Effector memory CD8-positive, alpha-beta T cell (primary cell): Measurements from ENCODE around the gene KCNT1.

Source experiments
- ATAC-seq: fragments of 150-1000 bp; cut with Tn5 transposase; replicated peaks from 2 replicates; pipeline ENCODE4 v1.10.0; 2021; ENCODE audit warnings: mild to moderate bottlenecking, moderate library complexity
- DNase-seq, 3 experiments: peaks; one replicate each; pipeline ENCODE4 v3.0.0; 2021
- H3K27ac Mint-ChIP-seq, 2 donors: one replicate each; pipeline ENCODE4 v1.8.0; 2022; ENCODE audit warnings: mild to moderate bottlenecking in 2 of 2, mixed read lengths in 2 of 2, moderate library complexity in 2 of 2
- H3K27me3 Mint-ChIP-seq, 2 donors: one replicate each; pipeline ENCODE4 v1.8.0; 2022; ENCODE audit warnings: mixed read lengths in 2 of 2
- H3K36me3 Mint-ChIP-seq: one replicate; pipeline ENCODE4 v1.8.0; 2022; ENCODE audit warnings: mild to moderate bottlenecking, moderate library complexity, mixed read lengths; ENCODE audit not compliant: insufficient read depth
- H3K4me1 Mint-ChIP-seq, 2 donors: one replicate each; pipeline ENCODE4 v1.8.0; 2022; ENCODE audit warnings: low read depth in 2 of 2, mixed read lengths in 2 of 2
- H3K4me3 Mint-ChIP-seq, 2 donors: one replicate each; pipeline ENCODE4 v1.8.0; 2022; ENCODE audit warnings: mild to moderate bottlenecking in 2 of 2, mixed read lengths in 2 of 2, moderate library complexity in 2 of 2
- H3K9me3 Mint-ChIP-seq, 2 donors: one replicate each; pipeline ENCODE4 v1.8.0; 2022; ENCODE audit warnings: mixed read lengths in 2 of 2

Gene KCNT1

GRCh38 chr9:135813671-135814290, 111.8 kb downstream of the KCNT1 start:
- H3K4me3 Mint-ChIP-seq = no peak overlapping the region
- DNase-seq (no peak), ATAC-seq (no peak)
- no peaks in the 10 kb centered on the region for H3K27me3 Mint-ChIP-seq
- H3K27ac Mint-ChIP-seq = no peak overlapping the region
- H3K9me3 Mint-ChIP-seq = no peaks in the 10 kb centered on the region
- peaks cover 58% of the 10 kb centered on the region for H3K36me3 Mint-ChIP-seq
- peaks cover 0 to 10% of the 10 kb centered on the region in 2 donors for H3K4me1 Mint-ChIP-seq

DNA sequence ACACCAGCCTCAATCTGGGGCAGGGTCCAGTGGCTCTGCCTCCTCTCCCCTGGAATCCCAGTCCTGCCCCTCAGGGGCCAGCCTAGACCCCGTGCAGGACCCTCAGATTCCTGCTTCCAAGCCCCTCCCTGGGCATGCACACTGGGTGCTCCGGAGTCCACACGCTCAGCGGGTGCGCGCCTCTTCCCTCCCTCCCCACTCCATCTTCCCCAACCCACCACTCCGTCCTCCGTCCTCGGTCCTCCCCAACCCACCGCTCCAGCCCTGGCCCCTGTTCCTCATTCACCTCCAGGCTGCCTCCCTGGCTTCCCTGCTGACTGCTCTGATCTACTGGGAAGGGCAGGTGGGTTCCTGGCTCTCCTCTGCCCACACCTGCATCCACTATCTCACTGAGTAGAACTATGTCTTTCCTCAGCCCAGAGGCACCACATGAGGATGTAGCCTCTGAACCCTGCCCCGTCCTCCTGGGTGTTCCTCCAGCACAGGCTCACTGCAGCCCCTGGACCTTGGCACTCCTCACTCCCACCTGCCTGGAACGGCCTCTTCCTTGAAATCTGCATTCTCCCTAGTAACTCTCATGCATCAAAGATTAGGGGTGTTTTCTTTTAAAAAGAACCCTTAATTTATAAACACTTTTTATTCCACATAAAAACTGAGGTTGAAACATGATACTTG, 112.6 kb downstream of the KCNT1 start:
- DNase-seq (no peak), ATAC-seq (no peak)
- Mint-ChIP-seq H3K9me3 (no peaks in the 10 kb centered on the region), H3K36me3 (peaks cover 62% of the 10 kb centered on the region), H3K4me3 (no peak overlapping the region), H3K4me1 (peaks cover 0 to 10% of the 10 kb centered on the region in 2 donors), H3K27ac (no peak overlapping the region), H3K27me3 (no peaks in the 10 kb centered on the region)

DNA sequence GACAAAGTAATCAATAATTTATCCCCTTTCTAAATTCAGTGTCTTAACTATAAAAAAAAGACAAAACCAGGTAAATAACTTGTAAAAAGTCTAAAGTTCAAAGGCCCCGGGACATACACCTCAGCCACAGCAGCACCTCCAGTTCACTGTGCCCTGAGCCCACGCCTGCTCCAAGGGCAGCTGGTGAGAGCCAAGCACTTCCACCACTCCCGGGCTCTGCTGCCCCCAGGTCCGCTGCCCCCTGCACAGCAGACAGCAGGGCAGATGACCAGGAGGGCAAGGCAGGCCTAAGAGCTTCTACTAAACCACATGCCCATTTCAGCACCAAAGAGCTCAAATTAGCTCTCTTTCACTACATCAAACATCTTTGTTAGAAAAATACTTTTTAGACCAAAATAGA, 113.4 kb downstream of the KCNT1 start:
- Mint-ChIP-seq H3K4me1 (peaks cover 0 to 10% of the 10 kb centered on the region in 2 donors), H3K27ac (peak overlapping the region in 1 of 2 donors; percentile 83), H3K36me3 (peaks cover 61% of the 10 kb centered on the region), H3K9me3 (no peaks in the 10 kb centered on the region), H3K27me3 (no peaks in the 10 kb centered on the region), H3K4me3 (no peak overlapping the region)
- no peak for ATAC-seq
- no peak for DNase-seq

DNA sequence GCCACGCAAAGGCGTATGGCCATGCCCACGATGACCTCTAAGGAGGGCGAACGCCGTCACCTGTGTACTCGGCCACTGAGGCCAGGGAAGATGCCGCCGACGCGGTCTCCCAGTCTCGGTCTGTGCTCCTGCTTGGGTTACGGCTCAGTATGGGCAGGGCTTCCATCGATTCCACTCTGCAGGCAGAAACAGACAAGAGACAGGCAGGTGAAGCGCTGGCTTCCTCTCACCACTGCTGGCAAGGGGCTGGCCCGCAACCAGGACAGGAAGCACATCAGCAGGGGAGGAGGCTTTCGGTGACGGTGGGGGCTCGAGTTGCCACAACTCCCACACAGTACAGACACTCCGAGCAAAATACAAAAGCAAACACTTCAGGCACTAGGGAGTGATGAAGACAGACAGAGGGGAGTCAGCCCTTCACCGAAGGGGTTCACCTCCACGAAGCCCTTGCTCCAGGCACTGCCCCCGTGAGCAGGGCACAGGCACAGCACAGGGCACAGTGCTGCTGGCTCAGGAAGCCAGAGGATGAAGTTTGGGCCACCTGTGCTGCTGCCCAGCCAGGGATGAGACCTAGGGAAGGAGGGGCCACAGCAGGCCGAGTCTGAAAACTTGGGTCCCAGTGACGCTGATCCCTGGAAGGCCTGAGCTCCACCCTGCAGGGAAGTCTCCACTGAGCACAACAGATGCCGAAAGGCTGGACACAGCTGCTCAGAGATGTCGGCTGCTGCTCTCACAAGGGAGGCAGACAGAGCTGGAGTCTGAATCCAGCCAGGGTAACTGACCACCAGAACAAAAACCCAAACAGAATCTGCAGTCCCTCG, 114.1 kb downstream of the KCNT1 start:
- H3K4me1 Mint-ChIP-seq = peaks cover 0 to 10% of the 10 kb centered on the region in 2 donors
- no peaks in the 10 kb centered on the region for H3K27me3 Mint-ChIP-seq
- no peak for DNase-seq

GRCh38 chr9:135816651-135816970, 114.6 kb downstream of the KCNT1 start:
- Mint-ChIP-seq H3K36me3 (peaks cover 62% of the 10 kb centered on the region), H3K27me3 (no peaks in the 10 kb centered on the region), H3K27ac (peak overlapping the region in 1 of 2 donors; percentile 83), H3K4me1 (peaks cover 0 to 10% of the 10 kb centered on the region in 2 donors), H3K9me3 (no peaks in the 10 kb centered on the region), H3K4me3 (no peak overlapping the region)
- DNase-seq (no peak), ATAC-seq (no peak)

More for the DNA sequence above, 114.1 kb downstream of the KCNT1 start:
- H3K36me3 Mint-ChIP-seq = peaks cover 62% of the 10 kb centered on the region
- H3K9me3 Mint-ChIP-seq = no peaks in the 10 kb centered on the region
- peak overlapping the region in 1 of 2 donors; percentile 83 for H3K27ac Mint-ChIP-seq
- peak; percentile 60 for ATAC-seq
- H3K4me3 Mint-ChIP-seq = no peak overlapping the region

GRCh38 chr9:135817951-135818717, 116.1 kb downstream of the KCNT1 start:
- no peak overlapping the region for H3K4me3 Mint-ChIP-seq
- H3K36me3 Mint-ChIP-seq = peaks cover 64% of the 10 kb centered on the region
- no peak overlapping the region for H3K27ac Mint-ChIP-seq
- ATAC-seq (no peak), DNase-seq (no peak)
- H3K4me1 Mint-ChIP-seq = peaks cover 6 to 10% of the 10 kb centered on the region in 2 donors
- H3K9me3 Mint-ChIP-seq = no peaks in the 10 kb centered on the region
- H3K27me3 Mint-ChIP-seq = no peaks in the 10 kb centered on the region

GRCh38 chr9:135818718-135819475, 116.9 kb downstream of the KCNT1 start:
- ATAC-seq (no peak), DNase-seq (no peak)
- Mint-ChIP-seq H3K27me3 (no peaks in the 10 kb centered on the region), H3K27ac (no peak overlapping the region), H3K36me3 (peaks cover 62% of the 10 kb centered on the region), H3K4me3 (no peak overlapping the region), H3K4me1 (peaks cover 6 to 10% of the 10 kb centered on the region in 2 donors), H3K9me3 (no peaks in the 10 kb centered on the region)

DNA sequence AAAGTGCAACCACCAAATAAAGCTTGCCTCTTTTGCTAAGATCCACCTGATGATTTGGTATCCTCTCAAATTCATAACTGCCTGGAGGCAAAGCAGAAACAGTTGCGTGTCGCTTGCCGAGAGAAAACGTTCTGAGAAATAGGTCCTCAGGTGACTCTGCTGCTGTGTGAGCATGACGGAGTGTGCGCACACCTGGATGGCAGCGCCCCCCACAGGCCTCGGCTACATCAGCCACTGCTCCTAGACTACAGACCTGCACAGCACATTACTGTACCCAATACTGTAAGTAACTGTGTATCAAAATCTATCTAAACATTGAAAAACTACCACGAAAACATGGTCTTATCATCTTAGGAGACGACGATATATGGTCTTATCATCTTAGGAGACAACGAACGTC, 117.9 kb downstream of the KCNT1 start:
- ATAC-seq = no peak
- Mint-ChIP-seq H3K4me1 (peaks cover 8 to 10% of the 10 kb centered on the region in 2 donors), H3K9me3 (no peaks in the 10 kb centered on the region), H3K27me3 (no peaks in the 10 kb centered on the region), H3K36me3 (peaks cover 65% of the 10 kb centered on the region), H3K27ac (no peak overlapping the region), H3K4me3 (no peak overlapping the region)
- DNase-seq = no peak

GRCh38 chr9:135820661-135821060, 118.7 kb downstream of the KCNT1 start:
- Mint-ChIP-seq H3K27me3 (no peaks in the 10 kb centered on the region), H3K27ac (no peak overlapping the region), H3K4me1 (peaks cover 12 to 15% of the 10 kb centered on the region in 2 donors), H3K4me3 (no peak overlapping the region), H3K9me3 (no peaks in the 10 kb centered on the region), H3K36me3 (peaks cover 69% of the 10 kb centered on the region)
- no peak for ATAC-seq
- DNase-seq = no peak

GRCh38 chr9:135821116-135821515, 119.1 kb downstream of the KCNT1 start:
- Mint-ChIP-seq H3K9me3 (no peaks in the 10 kb centered on the region), H3K4me1 (peaks cover 8 to 17% of the 10 kb centered on the region in 2 donors), H3K36me3 (peaks cover 69% of the 10 kb centered on the region), H3K27ac (no peak overlapping the region), H3K4me3 (no peak overlapping the region), H3K27me3 (no peaks in the 10 kb centered on the region)
- DNase-seq (no peak), ATAC-seq (no peak)

- Mint-ChIP-seq H3K9me3 (no peaks in the 10 kb centered on the region), H3K4me3 (no peak overlapping the region), H3K27me3 (no peaks in the 10 kb centered on the region), H3K4me1 (peaks cover 5 to 21% of the 10 kb centered on the region in 2 donors), H3K36me3 (peaks cover 63% of the 10 kb centered on the region), H3K27ac (no peak overlapping the region)
- DNase-seq = no peak
- ATAC-seq = no peak
These were observed 119.9 kb downstream of the KCNT1 start for GRCh38 chr9:135821733-135822373.

GRCh38 chr9:135822374-135822755, 120.4 kb downstream of the KCNT1 start:
- DNase-seq (no peak), ATAC-seq (no peak)
- Mint-ChIP-seq H3K27me3 (no peaks in the 10 kb centered on the region), H3K4me3 (no peak overlapping the region), H3K4me1 (peaks cover 5 to 22% of the 10 kb centered on the region in 2 donors), H3K36me3 (peaks cover 60% of the 10 kb centered on the region), H3K9me3 (no peaks in the 10 kb centered on the region), H3K27ac (no peak overlapping the region)
